T-helper 1 cell (primary cell): ENCODE results near the gene CYGB.

Experiments used
- DNase-seq, 5 donors: peaks; one replicate each; pipeline ENCODE4 v3.0.0-alpha.2; 2012 to 2020
- total RNA-seq, 4 donors: gene quantifications; one replicate each; lab custom pipeline; 2026; lab: John Stamatoyannopoulos, UW

CYGB gene
- 0 reads per million in 4 donors for total RNA-seq

GRCh38 chr17:76537578-76538280 is at the start of gene CYGB:
Gene CYGB, minus strand, starts transcription at chr17:76537709. Its CDS starts 167 bp downstream, at chr17:76537542.
- DNase-seq, result no peak

GRCh38 chr17:76586741-76587487 is 49.4 kb upstream of the CYGB start:
- DNase-seq, result no peak

DNA sequence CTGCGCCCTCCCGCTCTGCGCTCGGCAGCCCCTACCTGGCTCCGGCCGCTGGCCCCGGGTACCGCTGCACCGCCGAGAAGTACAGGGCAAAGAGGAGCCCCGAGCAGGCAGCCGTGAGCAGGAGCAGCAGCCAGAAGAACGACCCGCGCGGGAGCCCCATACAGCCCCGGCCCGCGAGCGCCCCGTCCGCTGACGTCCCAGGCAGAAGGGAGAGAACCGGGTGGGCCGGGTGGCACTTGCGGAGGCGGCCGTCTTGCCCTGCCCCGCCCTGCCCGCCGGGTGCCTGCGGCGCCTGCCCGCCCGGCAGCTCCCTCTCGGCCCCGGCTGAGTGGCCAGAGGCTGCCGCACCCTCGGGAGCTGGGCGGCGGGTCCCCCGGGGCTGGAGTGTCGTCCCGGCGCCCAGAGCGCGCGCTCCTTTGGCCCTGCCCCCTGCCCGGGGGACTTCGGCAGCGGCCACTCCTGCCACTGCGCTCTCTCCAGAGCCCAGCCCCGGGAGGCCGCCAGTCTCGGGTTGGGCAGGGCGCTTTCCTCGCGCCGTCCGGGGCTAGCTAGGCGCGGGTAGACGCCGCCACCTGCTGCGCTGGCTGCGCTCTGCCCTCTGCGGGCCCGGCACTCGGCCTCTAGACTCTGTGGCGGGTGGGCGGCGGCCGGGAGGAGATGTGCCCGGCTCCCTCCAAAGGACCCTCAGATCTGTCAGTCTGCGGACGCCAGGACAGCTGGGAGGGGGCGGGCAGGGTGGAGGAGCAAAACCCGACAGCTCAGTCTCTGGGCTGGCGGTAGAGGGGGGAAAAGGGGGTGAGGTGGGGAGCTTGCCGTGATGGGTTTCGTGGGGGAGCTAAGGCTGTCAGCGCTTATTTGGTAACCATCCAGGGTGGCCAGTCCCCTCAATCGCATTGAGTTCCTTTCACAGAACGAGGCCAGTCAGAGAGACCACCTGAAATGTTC is 48.4 kb upstream of the CYGB start, which contains the start of gene ST6GALNAC2:
TSS of gene ST6GALNAC2 (minus strand) at position 212 of the 945 bp plus-strand sequence. CDS start at position 160, 52 bp downstream.
- DNase-seq, result peak in 4 of 5 donors; percentile 32 to 56 (median 34)

DNA sequence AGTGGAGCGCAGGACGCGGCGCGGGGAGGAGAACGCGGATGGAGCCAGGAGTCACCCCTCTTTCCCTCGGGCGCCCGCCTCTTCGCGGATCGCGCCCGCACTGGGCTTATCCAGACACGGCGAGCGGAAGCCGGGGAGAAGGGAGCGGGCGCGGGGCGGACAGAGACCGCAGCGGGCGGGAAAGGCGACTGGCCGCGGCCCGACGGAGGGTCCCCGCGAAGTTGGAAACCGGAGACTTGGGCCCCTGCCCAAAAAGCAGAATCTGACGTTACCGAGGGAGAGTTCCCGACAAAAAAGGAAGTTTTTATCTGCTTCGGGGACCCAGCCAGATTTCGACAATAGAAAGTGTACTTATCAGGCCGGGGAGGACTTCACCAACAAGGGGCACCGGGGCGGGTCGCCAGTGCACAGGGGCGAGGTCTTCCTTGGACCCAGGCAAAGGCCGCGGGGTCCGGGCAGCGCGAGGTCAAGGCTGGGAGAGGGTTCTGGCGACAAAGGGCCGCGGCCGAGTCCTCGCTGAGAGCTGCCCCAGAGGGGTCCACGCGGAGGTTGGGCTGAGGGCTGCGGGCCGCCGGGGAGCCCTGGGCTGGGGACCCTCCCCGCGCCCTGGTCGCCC is 47.6 kb upstream of the CYGB start:
- DNase-seq, result no peak

DNA sequence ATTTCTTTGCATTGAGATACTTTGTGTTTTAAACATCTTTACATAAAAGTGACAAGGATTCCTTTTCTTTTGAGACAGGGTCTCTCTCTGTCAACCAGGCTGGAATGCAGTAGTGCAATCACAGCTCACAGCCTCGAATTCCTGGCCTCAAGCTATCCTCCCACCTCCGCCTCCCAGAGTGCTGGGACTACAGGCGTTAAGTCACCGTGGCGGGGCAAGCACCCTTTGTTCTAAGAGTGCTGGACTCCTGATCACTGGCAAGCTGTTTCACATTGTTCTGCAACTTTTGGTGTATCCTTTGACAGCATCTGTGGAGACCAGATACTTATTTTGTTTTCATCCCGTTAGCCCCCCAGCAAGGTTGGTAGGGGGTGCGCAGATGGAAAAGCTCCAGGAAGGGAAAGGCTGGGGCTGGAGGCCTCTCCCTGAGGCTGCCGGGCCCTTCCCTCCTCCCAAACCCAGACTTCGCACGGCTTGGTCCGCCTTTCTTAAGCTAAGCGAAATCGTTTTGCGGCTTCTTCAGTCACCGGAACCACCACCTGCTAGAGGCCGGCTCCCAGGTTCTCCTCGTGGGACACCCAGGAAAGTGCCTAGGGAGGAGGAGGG is 47.0 kb upstream of the CYGB start:
- DNase-seq, result no peak

- DNase-seq, result no peak
Observed at GRCh38 chr17:76582660-76583059, 45.2 kb upstream of the CYGB start.

GRCh38 chr17:76581515-76581914 is 44.0 kb upstream of the CYGB start:
- DNase-seq, result no peak

DNA sequence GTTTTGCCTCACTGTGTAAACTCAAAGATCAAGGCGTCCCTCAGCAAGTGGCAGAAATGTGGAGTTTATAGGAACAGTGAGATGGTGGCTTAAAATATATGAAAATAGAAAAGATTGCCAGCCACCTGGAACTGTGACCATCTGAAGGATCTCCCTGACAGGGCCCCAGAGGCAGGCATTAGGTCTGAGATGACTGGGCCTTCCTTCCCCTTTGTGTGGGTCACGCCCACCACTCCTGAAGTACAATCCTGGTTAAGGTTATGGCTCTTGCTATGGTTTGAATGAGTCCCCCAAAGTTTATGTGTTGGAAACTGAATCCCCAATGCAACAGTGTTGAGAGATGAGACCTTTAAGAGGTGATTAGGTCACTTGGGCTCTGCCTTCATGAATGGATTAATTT is 41.8 kb upstream of the CYGB start:
- no peak for DNase-seq

DNA sequence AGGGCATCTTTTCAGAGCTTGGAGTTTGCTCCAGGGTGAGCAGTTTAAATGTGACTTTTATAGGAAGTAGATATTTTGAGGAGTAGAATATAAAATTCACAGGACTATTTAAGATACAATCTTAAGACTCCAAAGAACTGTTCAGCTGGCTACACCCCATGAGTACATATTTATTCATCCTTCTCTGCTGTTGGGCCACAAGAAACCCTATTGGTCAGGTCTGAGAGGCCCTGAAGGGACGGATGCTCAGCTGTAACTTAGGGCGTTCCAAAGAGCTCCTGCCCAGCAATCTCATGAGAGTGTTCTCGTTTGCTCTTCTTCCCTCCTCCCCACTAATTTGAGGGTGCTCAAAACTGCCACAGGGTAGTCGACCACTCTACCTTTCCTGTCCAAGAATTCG is 40.9 kb upstream of the CYGB start:
- DNase-seq, result no peak

DNA sequence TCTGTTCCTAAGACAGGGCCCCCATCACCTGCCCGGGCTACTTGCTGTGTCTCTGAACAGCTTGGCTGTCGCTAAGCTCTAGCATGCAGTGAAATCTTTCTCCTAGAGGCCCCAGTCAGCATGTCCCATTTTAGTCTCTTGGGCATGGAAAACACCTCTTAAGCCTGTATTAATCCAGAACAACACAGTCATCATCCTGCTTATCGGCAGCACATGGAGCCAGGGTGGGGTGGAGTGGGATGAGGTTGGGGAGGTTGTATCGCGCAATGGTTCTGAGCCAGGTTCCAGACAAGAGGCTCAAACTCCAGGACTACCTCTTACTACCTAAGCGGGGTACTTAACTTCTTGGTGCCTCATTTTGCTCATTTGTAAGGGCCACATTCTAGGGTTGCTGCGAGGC is 40.4 kb upstream of the CYGB start:
- DNase-seq, result no peak

DNA sequence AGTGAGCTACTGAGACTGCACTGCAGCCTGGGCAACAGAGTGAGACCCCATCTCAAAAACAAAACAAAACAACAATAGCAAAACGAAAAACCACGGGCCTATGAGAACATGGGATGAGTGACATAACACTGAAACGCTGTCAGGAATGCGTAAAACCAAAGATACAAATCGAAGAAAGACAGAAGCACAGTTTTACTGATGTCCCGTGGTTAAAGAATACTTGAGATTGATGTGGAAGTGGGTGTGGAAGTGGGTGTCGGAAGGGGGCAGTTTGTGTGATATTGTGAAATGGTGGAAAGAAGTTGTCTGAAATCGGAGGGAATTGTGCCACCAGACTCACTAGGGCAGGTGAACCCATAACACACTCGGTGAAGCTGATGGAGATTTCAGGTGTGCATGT is 38.7 kb upstream of the CYGB start:
- no peak for DNase-seq

DNA sequence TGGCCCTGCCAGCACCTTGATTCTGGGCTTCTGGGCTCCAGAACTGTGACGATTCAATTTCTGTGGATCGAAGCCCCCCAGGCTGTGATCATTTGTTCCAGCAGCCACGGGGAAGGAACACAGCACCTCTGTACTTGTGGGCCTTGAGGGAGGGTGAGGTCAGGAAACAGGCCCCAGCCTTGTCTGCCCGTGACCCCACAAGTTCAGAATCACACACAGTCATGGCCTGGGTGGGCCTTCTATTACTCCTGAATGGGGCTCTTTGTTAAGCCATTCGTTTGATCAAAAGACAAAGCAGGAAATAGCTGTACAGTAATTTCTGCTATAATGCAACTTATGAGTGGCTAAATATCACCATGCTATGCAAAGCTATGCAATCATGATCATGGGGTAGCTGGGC is 38.1 kb upstream of the CYGB start:
- DNase-seq, result no peak

DNA sequence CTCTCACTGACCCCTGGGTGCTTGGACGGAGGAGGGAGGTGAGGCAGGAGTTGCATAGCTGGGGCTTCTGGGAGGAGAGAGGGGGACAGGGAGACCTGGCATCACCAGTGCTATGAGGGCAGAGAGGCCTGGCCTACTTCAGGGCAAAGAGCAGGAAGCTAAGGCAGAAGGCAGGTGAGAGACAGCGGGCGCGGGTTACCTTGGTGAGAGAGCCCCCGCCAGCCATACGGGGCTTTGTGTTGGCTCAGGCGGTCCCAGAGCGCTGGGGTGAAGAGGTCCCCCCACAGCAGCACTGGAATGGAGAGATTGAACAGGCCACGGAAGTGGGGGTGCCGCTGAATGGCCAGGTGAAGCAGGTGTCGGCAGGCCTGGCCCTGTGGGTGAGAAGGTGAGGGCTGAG is 36.7 kb upstream of the CYGB start:
- no peak for DNase-seq

- DNase-seq, result no peak
Observed at GRCh38 chr17:76573096-76573495, 35.6 kb upstream of the CYGB start.

DNA sequence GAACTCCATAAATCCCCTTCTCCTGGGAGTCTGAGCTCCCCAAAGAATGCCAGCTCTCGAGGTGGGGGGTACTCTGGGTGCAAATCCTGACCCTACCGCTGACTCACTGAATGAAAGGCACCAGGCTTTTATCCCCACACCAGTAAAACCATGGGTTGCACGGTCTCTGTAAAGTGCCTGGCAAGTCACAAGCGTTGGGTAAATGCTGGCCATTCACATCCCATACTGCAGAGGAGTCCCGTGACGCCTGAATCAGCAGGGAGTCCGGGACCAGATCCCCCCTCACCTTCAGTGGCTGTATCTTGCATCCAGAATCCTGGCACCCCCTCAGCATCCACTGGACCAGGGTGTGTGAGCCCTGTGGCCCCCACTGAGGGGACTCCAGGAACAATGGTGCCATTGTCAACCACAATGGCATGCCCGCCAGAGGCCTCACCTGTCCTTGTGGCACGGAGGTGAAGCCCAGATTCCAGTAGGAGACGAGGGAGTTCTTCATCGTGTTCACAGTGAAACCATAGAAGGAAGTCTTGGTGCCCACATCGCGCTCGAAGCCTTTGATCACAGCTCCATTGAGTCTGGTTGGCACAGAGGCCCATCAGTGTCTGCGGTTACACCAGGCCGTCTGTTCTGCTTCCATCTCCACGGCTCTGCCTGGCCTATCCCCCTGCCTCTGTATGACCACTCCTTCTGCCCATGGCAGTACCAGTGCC is 34.8 kb upstream of the CYGB start:
- no peak for DNase-seq

DNA sequence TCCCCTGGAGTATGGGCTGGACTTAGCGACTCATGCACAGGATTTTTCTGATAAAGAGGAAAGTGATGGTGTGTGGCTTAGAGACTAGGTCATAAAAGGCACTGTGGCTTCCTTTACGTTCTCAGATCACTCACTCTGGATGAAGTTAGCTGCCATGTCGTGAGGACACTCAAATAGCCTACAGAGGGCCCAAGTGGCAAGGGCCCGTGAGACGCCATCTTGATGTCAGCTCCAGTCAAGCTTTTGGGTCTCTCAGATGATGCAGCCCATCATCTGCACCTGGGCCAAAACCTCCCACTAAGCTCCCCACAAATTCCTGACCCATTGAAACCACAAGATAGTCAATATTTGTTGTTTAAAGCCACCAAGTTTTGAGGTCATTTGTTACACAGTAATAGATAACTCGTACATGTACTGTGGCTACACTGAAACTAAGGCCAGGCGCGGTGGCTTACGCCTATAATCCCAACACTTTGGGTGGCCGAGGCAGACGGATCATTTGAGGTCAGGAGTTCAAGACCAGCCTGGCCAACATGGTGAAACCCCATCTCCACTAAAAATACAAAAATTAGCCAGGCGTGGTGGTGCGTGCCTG is 33.5 kb upstream of the CYGB start:
- no peak for DNase-seq

GRCh38 chr17:76570457-76570856 is 32.9 kb upstream of the CYGB start:
- no peak for DNase-seq

- DNase-seq, result no peak
Observed at GRCh38 chr17:76569607-76570279, 32.2 kb upstream of the CYGB start.

GRCh38 chr17:76568811-76569221 is 31.3 kb upstream of the CYGB start:
- DNase-seq, result no peak
